Neural crest cell (in vitro differentiated cells): ENCODE measurements around the gene ZDHHC14. TPM values are rescaled to one million over a fixed set of nuclear protein-coding genes. Genes with fewer than 3 reads are reported as not detected.

Source experiments
- DNase-seq: peaks from one replicate; pipeline ENCODE4 v3.0.0; 2021; ENCODE audit warnings: low read depth, mixed read lengths, low spot score
- H3K27ac Mint-ChIP-seq: one replicate; pipeline ENCODE4 v1.8.0; 2021; ENCODE audit warnings: mild to moderate bottlenecking, mixed read lengths; ENCODE audit not compliant: unreplicated experiment
- H3K27me3 Mint-ChIP-seq: 2 replicates; pipeline ENCODE4 v1.8.0; 2021; ENCODE audit warnings: low read depth, mild to moderate bottlenecking, mixed read lengths
- H3K36me3 Mint-ChIP-seq: 2 replicates; pipeline ENCODE4 v1.8.0; 2021; ENCODE audit warnings: low read depth, mild to moderate bottlenecking, mixed read lengths
- H3K4me1 Mint-ChIP-seq: 2 replicates; pipeline ENCODE4 v1.8.0; 2021; ENCODE audit warnings: mixed read lengths
- H3K4me3 Mint-ChIP-seq: one replicate; pipeline ENCODE4 v1.8.0; 2021; ENCODE audit warnings: mild to moderate bottlenecking, mixed read lengths
- H3K9me3 Mint-ChIP-seq: 2 replicates; pipeline ENCODE4 v1.8.0; 2021; ENCODE audit warnings: mixed read lengths
- total RNA-seq: library from RNA; stranded (reverse); gene quantifications from 2 replicates; pipeline ENCODE4 v1.2.1, GENCODE V29; 2021
- TF ChIP-seq, protein P1 (sequence below): fragments of 200-600 bp; sonication (generic); conservative IDR thresholded peaks from 2 replicates; pipeline ENCODE4 v1.5.0; 2021; ENCODE audit warnings: antibody characterized with exemption, mild to moderate bottlenecking

ZDHHC14 gene
- total RNA-seq, 1 donor from 2014 or later: 5.3 TPM

DNA sequence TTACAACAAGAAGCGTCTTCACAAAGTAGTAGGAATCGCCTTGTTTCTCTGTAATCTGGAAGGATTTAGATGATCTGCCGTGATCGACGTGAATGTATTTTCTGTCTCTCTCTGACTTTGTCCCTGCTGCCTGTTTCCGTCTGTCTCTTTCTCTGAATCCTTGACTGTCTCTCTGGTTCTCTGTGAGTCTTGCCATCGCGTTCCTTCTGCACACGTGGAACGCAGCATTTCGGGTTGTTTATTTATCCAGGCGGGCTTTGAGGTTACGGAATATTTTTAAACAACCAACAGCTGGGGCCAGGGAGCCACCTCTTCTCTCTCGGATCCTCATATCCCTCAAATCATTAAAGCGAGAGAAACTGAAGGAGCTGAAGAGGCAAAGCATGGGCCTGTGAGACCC is 215.9 kb downstream of the ZDHHC14 start:
- no peaks in the 10 kb centered on the region for H3K36me3 Mint-ChIP-seq
- H3K4me3 Mint-ChIP-seq: no peak overlapping the region
- no peak overlapping the region for H3K27ac Mint-ChIP-seq
- H3K4me1 Mint-ChIP-seq: no peaks in the 10 kb centered on the region
- TF ChIP-seq, protein P1, sequence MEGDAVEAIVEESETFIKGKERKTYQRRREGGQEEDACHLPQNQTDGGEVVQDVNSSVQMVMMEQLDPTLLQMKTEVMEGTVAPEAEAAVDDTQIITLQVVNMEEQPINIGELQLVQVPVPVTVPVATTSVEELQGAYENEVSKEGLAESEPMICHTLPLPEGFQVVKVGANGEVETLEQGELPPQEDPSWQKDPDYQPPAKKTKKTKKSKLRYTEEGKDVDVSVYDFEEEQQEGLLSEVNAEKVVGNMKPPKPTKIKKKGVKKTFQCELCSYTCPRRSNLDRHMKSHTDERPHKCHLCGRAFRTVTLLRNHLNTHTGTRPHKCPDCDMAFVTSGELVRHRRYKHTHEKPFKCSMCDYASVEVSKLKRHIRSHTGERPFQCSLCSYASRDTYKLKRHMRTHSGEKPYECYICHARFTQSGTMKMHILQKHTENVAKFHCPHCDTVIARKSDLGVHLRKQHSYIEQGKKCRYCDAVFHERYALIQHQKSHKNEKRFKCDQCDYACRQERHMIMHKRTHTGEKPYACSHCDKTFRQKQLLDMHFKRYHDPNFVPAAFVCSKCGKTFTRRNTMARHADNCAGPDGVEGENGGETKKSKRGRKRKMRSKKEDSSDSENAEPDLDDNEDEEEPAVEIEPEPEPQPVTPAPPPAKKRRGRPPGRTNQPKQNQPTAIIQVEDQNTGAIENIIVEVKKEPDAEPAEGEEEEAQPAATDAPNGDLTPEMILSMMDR: no peak
- no peaks in the 10 kb centered on the region for H3K9me3 Mint-ChIP-seq
- DNase-seq: no peak
- no peaks in the 10 kb centered on the region for H3K27me3 Mint-ChIP-seq

DNA sequence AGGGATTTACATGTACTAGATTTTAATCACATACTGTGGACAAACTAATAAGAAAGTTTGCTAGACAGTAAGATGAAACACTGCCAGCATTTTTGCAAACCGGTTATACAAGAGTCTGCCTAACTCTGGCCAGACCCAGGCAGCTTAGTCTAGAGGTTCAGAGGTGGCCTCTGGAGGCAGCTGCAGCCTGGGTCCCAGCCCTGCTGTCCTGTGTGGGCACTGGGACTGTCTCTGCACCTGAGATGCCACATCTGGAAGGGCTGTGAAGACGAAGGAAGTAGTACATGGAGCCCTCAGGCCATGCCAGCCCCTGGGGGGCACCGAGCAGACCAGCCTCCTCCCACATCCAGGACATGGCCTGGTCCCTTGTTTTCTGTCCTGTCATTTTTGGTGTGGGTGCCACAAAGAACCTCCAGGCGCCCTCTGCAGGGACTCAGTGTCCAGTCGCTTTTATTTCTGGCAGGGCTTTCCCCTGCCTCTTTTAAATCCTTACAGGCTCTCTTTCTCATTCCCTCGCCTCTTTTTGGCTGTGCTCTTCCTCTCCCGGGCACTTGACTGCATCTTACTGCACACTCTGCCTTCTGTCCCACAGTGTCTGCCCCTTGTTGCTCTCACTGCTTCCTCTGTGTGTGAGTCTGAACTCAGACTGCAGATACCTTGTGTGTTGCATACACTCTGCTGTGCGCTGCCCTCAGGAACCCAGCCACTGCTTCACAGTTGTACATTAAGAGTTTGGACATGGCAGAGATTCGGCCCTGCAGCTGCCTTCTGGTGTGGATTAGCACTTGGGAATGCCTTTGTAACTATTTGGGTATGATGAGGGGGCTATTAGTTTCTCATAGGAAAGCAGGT is 216.7 kb downstream of the ZDHHC14 start:
- DNase-seq: peak; percentile 36
- no peak overlapping the region for H3K4me3 Mint-ChIP-seq
- TF ChIP-seq, protein P1: peak; percentile 65
- H3K9me3 Mint-ChIP-seq: no peaks in the 10 kb centered on the region
- no peaks in the 10 kb centered on the region for H3K4me1 Mint-ChIP-seq
- no peak overlapping the region for H3K27ac Mint-ChIP-seq
- no peaks in the 10 kb centered on the region for H3K27me3 Mint-ChIP-seq
- no peaks in the 10 kb centered on the region for H3K36me3 Mint-ChIP-seq

DNA sequence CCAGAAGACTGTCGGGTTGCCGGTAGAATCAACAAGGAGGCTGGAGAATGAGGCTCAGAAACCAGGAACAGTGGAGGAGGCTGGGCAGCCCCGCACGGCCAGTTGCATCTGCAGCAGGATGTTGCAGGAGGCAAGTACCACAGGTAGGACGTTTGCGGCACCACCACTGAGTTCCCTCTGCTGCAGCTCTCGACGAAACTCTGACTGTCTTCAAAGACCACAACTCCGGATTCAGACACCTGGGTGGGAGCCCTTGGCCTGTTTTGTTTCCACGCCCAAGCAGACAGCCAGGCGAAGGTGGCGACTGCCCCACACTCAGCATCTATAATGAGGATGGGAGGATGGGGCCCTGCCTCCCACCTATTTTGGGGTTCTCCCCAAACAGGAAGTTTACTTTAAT is 218.2 kb downstream of the ZDHHC14 start:
- TF ChIP-seq, protein P1: no peak
- DNase-seq: no peak
- H3K27ac Mint-ChIP-seq: no peak overlapping the region
- H3K36me3 Mint-ChIP-seq: no peaks in the 10 kb centered on the region
- H3K9me3 Mint-ChIP-seq: no peaks in the 10 kb centered on the region
- no peaks in the 10 kb centered on the region for H3K27me3 Mint-ChIP-seq
- H3K4me1 Mint-ChIP-seq: no peaks in the 10 kb centered on the region
- H3K4me3 Mint-ChIP-seq: no peak overlapping the region

DNA sequence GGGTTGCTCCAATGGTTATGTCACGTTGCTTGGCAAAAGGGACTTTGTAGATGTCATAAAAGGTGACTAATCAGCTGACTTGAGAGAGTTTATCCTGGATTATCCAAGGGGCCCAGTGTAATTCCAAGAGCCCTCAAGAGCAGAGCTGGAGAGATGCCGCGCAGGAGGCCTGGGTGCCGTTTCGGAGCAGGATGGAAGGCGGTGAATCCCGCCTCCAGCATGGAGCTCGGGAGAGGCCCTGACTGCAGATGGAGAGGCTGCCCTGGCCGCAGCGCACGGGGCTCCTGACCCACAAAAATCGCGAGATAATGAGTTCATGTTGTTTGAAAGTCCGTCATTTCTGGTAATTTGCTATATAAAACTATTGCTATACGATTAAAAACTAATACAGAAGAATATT is 219.8 kb downstream of the ZDHHC14 start:
- peaks cover 4% of the 10 kb centered on the region for H3K27me3 Mint-ChIP-seq
- TF ChIP-seq, protein P1: no peak
- no peak for DNase-seq
- H3K4me1 Mint-ChIP-seq: peaks cover 5% of the 10 kb centered on the region
- no peak overlapping the region for H3K4me3 Mint-ChIP-seq
- H3K9me3 Mint-ChIP-seq: no peaks in the 10 kb centered on the region
- H3K27ac Mint-ChIP-seq: no peak overlapping the region
- no peaks in the 10 kb centered on the region for H3K36me3 Mint-ChIP-seq

DNA sequence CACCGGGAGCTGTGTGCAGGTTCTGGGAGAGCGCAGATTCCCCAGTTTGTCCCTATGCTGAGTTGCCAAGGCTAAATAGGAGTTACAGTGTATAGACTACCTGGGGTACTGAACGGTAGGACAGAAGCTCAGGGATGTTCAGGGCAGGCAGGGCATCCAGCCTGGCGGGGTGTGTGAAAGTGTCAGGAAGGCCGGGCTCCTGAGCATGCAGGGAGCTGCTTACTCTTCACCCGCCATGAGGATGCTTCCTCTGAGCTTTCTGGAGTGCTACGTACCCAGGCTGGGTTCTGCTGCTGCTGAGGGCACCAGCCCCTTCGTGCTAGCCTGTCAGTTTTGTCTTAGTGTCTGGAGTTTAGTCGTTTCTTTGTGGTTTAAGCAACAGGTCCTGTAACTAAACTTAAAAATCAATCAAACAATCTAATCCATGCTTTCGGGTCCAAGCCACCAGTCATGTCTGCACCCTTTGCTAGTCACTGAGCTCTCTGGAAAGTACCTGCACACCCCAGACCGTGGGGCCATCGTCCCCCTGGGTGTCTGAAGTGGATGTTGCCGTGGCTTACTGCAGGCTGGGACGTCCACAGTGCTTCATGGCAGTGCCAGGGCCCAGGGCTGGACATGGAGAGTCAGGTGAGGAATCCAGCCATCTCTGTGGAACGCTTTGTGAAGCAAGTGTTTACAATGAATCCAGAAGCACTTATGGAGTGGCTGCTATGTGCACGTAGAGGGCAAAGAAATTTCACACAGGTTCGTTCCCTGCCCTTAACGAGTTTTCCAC is 221.7 kb downstream of the ZDHHC14 start:
- DNase-seq: no peak
- Mint-ChIP-seq H3K4me3 (no peak overlapping the region), H3K27me3 (peaks cover 4% of the 10 kb centered on the region), H3K36me3 (no peaks in the 10 kb centered on the region), H3K27ac (no peak overlapping the region), H3K9me3 (no peaks in the 10 kb centered on the region), H3K4me1 (peaks cover 24% of the 10 kb centered on the region)
- TF ChIP-seq, protein P1: no peak
